ENCODE results near the gene C1orf94.

GRCh38 chr1:34175744-34176143 lies 963 bp upstream of the C1orf94 start:
- TF ChIP-seq CTCF (IDR thresholded peaks at IDR 0.05) (no peak), POLR2AphosphoS5 (IDR thresholded peaks at IDR 0.05) (no peak), EP300 (IDR thresholded peaks at IDR 0.05) (no peak)

All from stomach (tissue), 4 donors.